ENCODE data around the gene STXBP1.

Gene STXBP1

DNA sequence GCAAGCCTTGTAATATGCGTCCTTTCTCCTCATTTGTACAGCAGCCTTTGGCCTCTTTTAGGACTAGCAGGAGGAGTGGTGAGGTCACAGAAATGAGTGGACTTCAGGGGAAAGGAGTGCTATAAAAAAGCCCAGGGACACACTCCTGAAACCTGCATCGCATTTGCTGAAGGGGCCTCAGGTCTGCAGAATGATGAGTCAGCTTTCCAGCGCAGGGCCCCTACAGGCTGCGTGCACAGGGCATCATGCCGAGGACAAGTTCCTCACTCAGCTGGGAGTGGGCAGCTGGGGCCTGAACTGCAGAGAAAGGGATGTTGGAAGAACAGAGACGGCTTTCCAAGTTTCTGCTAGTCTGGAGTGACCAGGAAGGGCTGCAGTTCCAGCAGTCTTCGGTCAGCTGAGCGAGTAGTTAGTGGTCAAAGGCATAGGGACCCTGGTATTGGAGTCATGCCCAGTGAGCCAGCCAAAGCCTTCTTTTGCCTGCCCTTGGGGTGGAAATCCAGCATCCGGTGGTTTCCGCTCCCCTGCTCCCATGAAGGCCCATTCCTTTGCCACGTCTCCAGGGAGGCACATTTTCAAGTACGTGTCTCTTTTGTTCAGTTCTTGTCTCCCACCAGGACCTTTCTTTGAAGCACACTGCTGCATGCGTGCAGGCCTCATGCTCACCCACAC lies 77.4 kb downstream of the STXBP1 start:
- TF ChIP-seq HOXD13 (CRISPR knock-in tag; IDR thresholded peaks at IDR 0.05; ENCODE audit: borderline replicate concordance) (no peak), ZXDB (tag by site-specific recombination; IDR thresholded peaks at IDR 0.05) (no peak), ZNF426 (tag by site-specific recombination; IDR thresholded peaks at IDR 0.05) (no peak), ZNF433 (tag by site-specific recombination; IDR thresholded peaks at IDR 0.05; ENCODE audit: low read depth) (no peak), ZFP3 (tag by site-specific recombination; IDR thresholded peaks at IDR 0.05; ENCODE audit: low read depth) (no peak), ZNF664 (tag by site-specific recombination; IDR thresholded peaks at IDR 0.05) (no peak), SP2 (tag by site-specific recombination; IDR thresholded peaks at IDR 0.05) (no peak), ZNF211 (tag by site-specific recombination; IDR thresholded peaks at IDR 0.05; ENCODE audit: low read depth) (no peak)
- TF ChIP-seq, protein P1, sequence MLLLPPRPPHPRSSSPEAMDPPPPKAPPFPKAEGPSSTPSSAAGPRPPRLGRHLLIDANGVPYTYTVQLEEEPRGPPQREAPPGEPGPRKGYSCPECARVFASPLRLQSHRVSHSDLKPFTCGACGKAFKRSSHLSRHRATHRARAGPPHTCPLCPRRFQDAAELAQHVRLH (tag by site-specific recombination; IDR thresholded peaks at IDR 0.05), result no peak
- TF ChIP-seq, protein P2, sequence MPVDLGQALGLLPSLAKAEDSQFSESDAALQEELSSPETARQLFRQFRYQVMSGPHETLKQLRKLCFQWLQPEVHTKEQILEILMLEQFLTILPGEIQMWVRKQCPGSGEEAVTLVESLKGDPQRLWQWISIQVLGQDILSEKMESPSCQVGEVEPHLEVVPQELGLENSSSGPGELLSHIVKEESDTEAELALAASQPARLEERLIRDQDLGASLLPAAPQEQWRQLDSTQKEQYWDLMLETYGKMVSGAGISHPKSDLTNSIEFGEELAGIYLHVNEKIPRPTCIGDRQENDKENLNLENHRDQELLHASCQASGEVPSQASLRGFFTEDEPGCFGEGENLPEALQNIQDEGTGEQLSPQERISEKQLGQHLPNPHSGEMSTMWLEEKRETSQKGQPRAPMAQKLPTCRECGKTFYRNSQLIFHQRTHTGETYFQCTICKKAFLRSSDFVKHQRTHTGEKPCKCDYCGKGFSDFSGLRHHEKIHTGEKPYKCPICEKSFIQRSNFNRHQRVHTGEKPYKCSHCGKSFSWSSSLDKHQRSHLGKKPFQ (tag by site-specific recombination; IDR thresholded peaks at IDR 0.05), result no peak
- TF ChIP-seq, protein P3, sequence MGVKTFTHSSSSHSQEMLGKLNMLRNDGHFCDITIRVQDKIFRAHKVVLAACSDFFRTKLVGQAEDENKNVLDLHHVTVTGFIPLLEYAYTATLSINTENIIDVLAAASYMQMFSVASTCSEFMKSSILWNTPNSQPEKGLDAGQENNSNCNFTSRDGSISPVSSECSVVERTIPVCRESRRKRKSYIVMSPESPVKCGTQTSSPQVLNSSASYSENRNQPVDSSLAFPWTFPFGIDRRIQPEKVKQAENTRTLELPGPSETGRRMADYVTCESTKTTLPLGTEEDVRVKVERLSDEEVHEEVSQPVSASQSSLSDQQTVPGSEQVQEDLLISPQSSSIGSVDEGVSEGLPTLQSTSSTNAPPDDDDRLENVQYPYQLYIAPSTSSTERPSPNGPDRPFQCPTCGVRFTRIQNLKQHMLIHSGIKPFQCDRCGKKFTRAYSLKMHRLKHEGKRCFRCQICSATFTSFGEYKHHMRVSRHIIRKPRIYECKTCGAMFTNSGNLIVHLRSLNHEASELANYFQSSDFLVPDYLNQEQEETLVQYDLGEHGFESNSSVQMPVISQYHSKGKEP (tag by site-specific recombination; IDR thresholded peaks at IDR 0.05), result no peak
- TF ChIP-seq, protein P4, sequence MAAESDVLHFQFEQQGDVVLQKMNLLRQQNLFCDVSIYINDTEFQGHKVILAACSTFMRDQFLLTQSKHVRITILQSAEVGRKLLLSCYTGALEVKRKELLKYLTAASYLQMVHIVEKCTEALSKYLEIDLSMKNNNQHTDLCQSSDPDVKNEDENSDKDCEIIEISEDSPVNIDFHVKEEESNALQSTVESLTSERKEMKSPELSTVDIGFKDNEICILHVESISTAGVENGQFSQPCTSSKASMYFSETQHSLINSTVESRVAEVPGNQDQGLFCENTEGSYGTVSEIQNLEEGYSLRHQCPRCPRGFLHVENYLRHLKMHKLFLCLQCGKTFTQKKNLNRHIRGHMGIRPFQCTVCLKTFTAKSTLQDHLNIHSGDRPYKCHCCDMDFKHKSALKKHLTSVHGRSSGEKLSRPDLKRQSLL (tag by site-specific recombination; IDR thresholded peaks at IDR 0.05), result no peak
- no peak overlapping the region for H3K27ac ChIP-seq (ENCODE audit: extremely low read depth, low read depth, low read length)
- ChIA-PET POLR2A (no interaction called here), CTCF (interaction anchor here (0.6 kb wide), 1 partner anchor 315 kb away, joined by 4 read pairs; no protein-coding TSS in a partner anchor)
- H3K9me3 ChIP-seq (ENCODE audit: control insufficient read depth, insufficient read depth, low read depth, low read length), result no peaks in the 10 kb centered on the region
- peaks cover 0 to 32% of the 10 kb centered on the region in 2 experiments; a peak in 1 of 3 replicates for H3K36me3 ChIP-seq (ENCODE audit: control insufficient read depth in 2 of 2, insufficient read depth in 1 of 2, low read length in 2 of 2)
- H3K4me3 ChIP-seq (ENCODE audit: low read depth, low read length), result no peak overlapping the region
- no peaks in the 10 kb centered on the region for H3K4me1 ChIP-seq (ENCODE audit: control insufficient read depth, insufficient read depth, low read length)

DNA sequence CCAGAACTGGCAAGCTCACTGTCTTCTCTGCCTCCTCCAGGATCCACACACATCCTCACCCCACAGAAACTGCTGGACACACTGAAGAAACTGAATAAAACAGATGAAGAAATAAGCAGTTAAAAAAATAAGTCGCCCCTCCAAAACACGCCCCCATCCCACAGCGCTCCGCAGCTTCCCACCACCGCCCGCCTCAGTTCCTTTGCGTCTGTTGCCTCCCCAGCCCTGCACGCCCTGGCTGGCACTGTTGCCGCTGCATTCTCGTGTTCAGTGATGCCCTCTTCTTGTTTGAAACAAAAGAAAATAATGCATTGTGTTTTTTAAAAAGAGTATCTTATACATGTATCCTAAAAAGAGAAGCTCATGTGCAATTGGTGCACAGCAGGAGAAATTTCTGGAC lies 78.7 kb downstream of the STXBP1 start:
- H3K36me3 ChIP-seq (ENCODE audit: control insufficient read depth in 2 of 2, insufficient read depth in 1 of 2, low read length in 2 of 2), result peaks cover 0 to 36% of the 10 kb centered on the region in 2 experiments; a peak in 1 of 3 replicates
- CTCF ChIA-PET, result interaction anchor here (1.0 kb wide), 1 partner anchor 179 kb away, joined by 4 read pairs; no protein-coding TSS in a partner anchor
- H3K27ac ChIP-seq (ENCODE audit: extremely low read depth, low read depth, low read length), result no peak overlapping the region
- POLR2A ChIA-PET, result no interaction called here
- no peak overlapping the region for H3K4me3 ChIP-seq (ENCODE audit: low read depth, low read length)
- H3K9me3 ChIP-seq (ENCODE audit: control insufficient read depth, insufficient read depth, low read depth, low read length), result no peaks in the 10 kb centered on the region
- H3K4me1 ChIP-seq (ENCODE audit: control insufficient read depth, insufficient read depth, low read length), result no peaks in the 10 kb centered on the region
- no peak for TF ChIP-seq BCL11B (tag by site-specific recombination; IDR thresholded peaks at IDR 0.05; ENCODE audit: low read depth)
- no peak for TF ChIP-seq ZBTB1 (tag by site-specific recombination; IDR thresholded peaks at IDR 0.05)
- no peak for TF ChIP-seq HOXA7 (CRISPR knock-in tag; IDR thresholded peaks at IDR 0.05; ENCODE audit: borderline replicate concordance)
- TF ChIP-seq ZFP37 (tag by site-specific recombination; IDR thresholded peaks at IDR 0.05), result no peak
- no peak for TF ChIP-seq ZFP41 (tag by site-specific recombination; IDR thresholded peaks at IDR 0.05; ENCODE audit: borderline replicate concordance)
- TF ChIP-seq ZXDB (tag by site-specific recombination; IDR thresholded peaks at IDR 0.05), result no peak
- no peak for TF ChIP-seq ZNF221 (tag by site-specific recombination; IDR thresholded peaks at IDR 0.05; ENCODE audit: borderline replicate concordance)
- TF ChIP-seq, protein P5, sequence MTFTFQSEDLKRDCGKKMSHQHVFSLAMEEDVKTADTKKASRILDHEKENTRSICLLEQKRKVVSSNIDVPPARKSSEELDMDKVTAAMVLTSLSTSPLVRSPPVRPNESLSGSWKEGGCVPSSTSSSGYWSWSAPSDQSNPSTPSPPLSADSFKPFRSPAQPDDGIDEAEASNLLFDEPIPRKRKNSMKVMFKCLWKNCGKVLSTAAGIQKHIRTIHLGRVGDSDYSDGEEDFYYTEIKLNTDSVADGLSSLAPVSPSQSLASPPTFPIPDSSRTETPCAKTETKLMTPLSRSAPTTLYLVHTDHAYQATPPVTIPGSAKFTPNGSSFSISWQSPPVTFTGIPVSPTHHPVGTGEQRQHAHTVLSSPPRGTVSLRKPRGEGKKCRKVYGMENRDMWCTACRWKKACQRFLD (tag by site-specific recombination; IDR thresholded peaks at IDR 0.05), result no peak
- TF ChIP-seq, protein P3 (tag by site-specific recombination; IDR thresholded peaks at IDR 0.05), result no peak
- TF ChIP-seq, protein P6, sequence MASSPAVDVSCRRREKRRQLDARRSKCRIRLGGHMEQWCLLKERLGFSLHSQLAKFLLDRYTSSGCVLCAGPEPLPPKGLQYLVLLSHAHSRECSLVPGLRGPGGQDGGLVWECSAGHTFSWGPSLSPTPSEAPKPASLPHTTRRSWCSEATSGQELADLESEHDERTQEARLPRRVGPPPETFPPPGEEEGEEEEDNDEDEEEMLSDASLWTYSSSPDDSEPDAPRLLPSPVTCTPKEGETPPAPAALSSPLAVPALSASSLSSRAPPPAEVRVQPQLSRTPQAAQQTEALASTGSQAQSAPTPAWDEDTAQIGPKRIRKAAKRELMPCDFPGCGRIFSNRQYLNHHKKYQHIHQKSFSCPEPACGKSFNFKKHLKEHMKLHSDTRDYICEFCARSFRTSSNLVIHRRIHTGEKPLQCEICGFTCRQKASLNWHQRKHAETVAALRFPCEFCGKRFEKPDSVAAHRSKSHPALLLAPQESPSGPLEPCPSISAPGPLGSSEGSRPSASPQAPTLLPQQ (tag by site-specific recombination; IDR thresholded peaks at IDR 0.05), result no peak
- TF ChIP-seq, protein P7, sequence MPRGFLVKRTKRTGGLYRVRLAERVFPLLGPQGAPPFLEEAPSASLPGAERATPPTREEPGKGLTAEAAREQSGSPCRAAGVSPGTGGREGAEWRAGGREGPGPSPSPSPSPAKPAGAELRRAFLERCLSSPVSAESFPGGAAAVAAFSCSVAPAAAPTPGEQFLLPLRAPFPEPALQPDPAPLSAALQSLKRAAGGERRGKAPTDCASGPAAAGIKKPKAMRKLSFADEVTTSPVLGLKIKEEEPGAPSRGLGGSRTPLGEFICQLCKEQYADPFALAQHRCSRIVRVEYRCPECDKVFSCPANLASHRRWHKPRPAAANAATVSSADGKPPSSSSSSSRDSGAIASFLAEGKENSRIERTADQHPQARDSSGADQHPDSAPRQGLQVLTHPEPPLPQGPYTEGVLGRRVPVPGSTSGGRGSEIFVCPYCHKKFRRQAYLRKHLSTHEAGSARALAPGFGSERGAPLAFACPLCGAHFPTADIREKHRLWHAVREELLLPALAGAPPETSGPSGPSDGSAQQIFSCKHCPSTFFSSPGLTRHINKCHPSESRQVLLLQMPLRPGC (tag by site-specific recombination; IDR thresholded peaks at IDR 0.05), result no peak
- no peak for TF ChIP-seq ZNF560 (tag by site-specific recombination; IDR thresholded peaks at IDR 0.05; ENCODE audit: borderline replicate concordance)
- TF ChIP-seq ZNF626 (tag by site-specific recombination; IDR thresholded peaks at IDR 0.05), result no peak

Data from HEK293 (cell line).